Activated CD4-positive, alpha-beta memory T cell treated with anti-CD3 and anti-CD28 coated beads, Interleukin-2, amount 10 ng/mL, durations not matched to agents 7 days and 5 days (primary cell): ENCODE results near the gene AMBP. TPM values are rescaled to one million over a fixed set of nuclear protein-coding genes. Genes with fewer than 3 reads are reported as not detected.

ENCODE experiments used
- CTCF ChIA-PET: fragments of 350-600 bp; sonication (Branson Sonifier 250); formaldehyde crosslinking; loops from one replicate; lab custom pipeline; 2021; ENCODE audit warnings: antibody characterized with exemption, inconsistent platforms; lab: Charles Lee
- POLR2A ChIA-PET: fragments of 350-600 bp; sonication (Branson Sonifier 250); formaldehyde crosslinking; loops from one replicate; lab custom pipeline; 2021; ENCODE audit warnings: antibody characterized with exemption; lab: Charles Lee
- DNase-seq: peaks from one replicate; pipeline ENCODE4 v3.0.0-alpha.2; 2020
- H3K27ac Mint-ChIP-seq: one replicate; pipeline ENCODE4 v1.8.0; 2021; ENCODE audit warnings: mild to moderate bottlenecking, mixed read lengths
- H3K27me3 Mint-ChIP-seq: one replicate; pipeline ENCODE4 v1.8.0; 2021; ENCODE audit warnings: mixed read lengths
- H3K36me3 Mint-ChIP-seq: one replicate; pipeline ENCODE4 v1.8.0; 2021; ENCODE audit warnings: low read depth, mixed read lengths
- H3K4me1 Mint-ChIP-seq: one replicate; pipeline ENCODE4 v1.8.0; 2021; ENCODE audit warnings: mixed read lengths
- H3K4me3 Mint-ChIP-seq: one replicate; pipeline ENCODE4 v1.8.0; 2021; ENCODE audit warnings: mild to moderate bottlenecking, mixed read lengths
- H3K9me3 Mint-ChIP-seq: one replicate; pipeline ENCODE4 v1.8.0; 2021; ENCODE audit warnings: mixed read lengths
- total RNA-seq, 2 experiments: library from RNA; stranded (reverse); gene quantifications; one replicate each; pipeline ENCODE4 v1.2.3, GENCODE V29; 2021

AMBP gene
- total RNA-seq, 2 experiments from 2014 or later, result not detected

- Mint-ChIP-seq H3K9me3 (no peaks in the 10 kb centered on the region), H3K4me1 (no peaks in the 10 kb centered on the region), H3K4me3 (no peak overlapping the region), H3K27me3 (no peaks in the 10 kb centered on the region), H3K27ac (no peak overlapping the region), H3K36me3 (no peaks in the 10 kb centered on the region)
- no peak for DNase-seq
- POLR2A ChIA-PET, result no interaction called here
- CTCF ChIA-PET, result interaction anchor here (2.7 kb wide), 1 partner anchor 11 kb away, joined by 18 read pairs; no protein-coding TSS in a partner anchor
Measured at GRCh38 chr9:114072184-114073140, 5.6 kb downstream of the AMBP start.

- Mint-ChIP-seq H3K27me3 (peaks cover 3% of the 10 kb centered on the region), H3K36me3 (no peaks in the 10 kb centered on the region), H3K27ac (no peak overlapping the region), H3K4me1 (no peaks in the 10 kb centered on the region), H3K4me3 (no peak overlapping the region), H3K9me3 (no peaks in the 10 kb centered on the region)
- POLR2A ChIA-PET, result no interaction called here
- CTCF ChIA-PET, result interaction anchor here (2.7 kb wide), 1 partner anchor 12 kb away, joined by 18 read pairs; no protein-coding TSS in a partner anchor
- DNase-seq, result no peak
Measured at GRCh38 chr9:114071197-114071795, 6.8 kb downstream of the AMBP start.

- ChIA-PET CTCF (no interaction called here), POLR2A (no interaction called here)
- Mint-ChIP-seq H3K36me3 (no peaks in the 10 kb centered on the region), H3K27me3 (peaks cover 3% of the 10 kb centered on the region), H3K4me1 (no peaks in the 10 kb centered on the region), H3K4me3 (no peak overlapping the region), H3K27ac (no peak overlapping the region), H3K9me3 (no peaks in the 10 kb centered on the region)
- no peak for DNase-seq
Measured at GRCh38 chr9:114070188-114071103, 7.7 kb downstream of the AMBP start.

GRCh38 chr9:114069476-114070187, 8.5 kb downstream of the AMBP start:
- POLR2A ChIA-PET, result no interaction called here
- Mint-ChIP-seq H3K4me3 (no peak overlapping the region), H3K4me1 (no peaks in the 10 kb centered on the region), H3K27me3 (peaks cover 3% of the 10 kb centered on the region), H3K27ac (no peak overlapping the region), H3K36me3 (no peaks in the 10 kb centered on the region), H3K9me3 (no peaks in the 10 kb centered on the region)
- CTCF ChIA-PET, result no interaction called here
- DNase-seq, result no peak

- CTCF ChIA-PET, result no interaction called here
- no peak for DNase-seq
Measured at GRCh38 chr9:114065304-114065703, 12.8 kb downstream of the AMBP start.

GRCh38 chr9:114061830-114062474, 16.1 kb downstream of the AMBP start:
- CTCF ChIA-PET, result no interaction called here
- DNase-seq, result no peak
- no peaks in the 10 kb centered on the region for H3K9me3 Mint-ChIP-seq
- POLR2A ChIA-PET, result no interaction called here
- no peaks in the 10 kb centered on the region for H3K36me3 Mint-ChIP-seq
- no peak overlapping the region for H3K27ac Mint-ChIP-seq
- H3K27me3 Mint-ChIP-seq, result peaks cover 8% of the 10 kb centered on the region
- no peaks in the 10 kb centered on the region for H3K4me1 Mint-ChIP-seq
- no peak overlapping the region for H3K4me3 Mint-ChIP-seq

More at GRCh38 chr9:114065304-114065703, 12.8 kb downstream of the AMBP start:
- Mint-ChIP-seq H3K4me1 (no peaks in the 10 kb centered on the region), H3K27me3 (peaks cover 8% of the 10 kb centered on the region), H3K9me3 (no peaks in the 10 kb centered on the region), H3K4me3 (no peak overlapping the region), H3K27ac (no peak overlapping the region), H3K36me3 (no peaks in the 10 kb centered on the region)
- POLR2A ChIA-PET, result no interaction called here

- DNase-seq, result no peak
- ChIA-PET POLR2A (no interaction called here), CTCF (no interaction called here)
- no peaks in the 10 kb centered on the region for H3K4me1 Mint-ChIP-seq
- no peak overlapping the region for H3K27ac Mint-ChIP-seq
- peaks cover 5% of the 10 kb centered on the region for H3K27me3 Mint-ChIP-seq
- no peak overlapping the region for H3K4me3 Mint-ChIP-seq
- H3K36me3 Mint-ChIP-seq, result no peaks in the 10 kb centered on the region
- no peaks in the 10 kb centered on the region for H3K9me3 Mint-ChIP-seq
Measured at GRCh38 chr9:114061292-114061691, 16.8 kb downstream of the AMBP start.

GRCh38 chr9:114060711-114061110, 17.4 kb downstream of the AMBP start:
- ChIA-PET POLR2A (no interaction called here), CTCF (no interaction called here)
- H3K4me1 Mint-ChIP-seq, result no peaks in the 10 kb centered on the region

GRCh38 chr9:114060070-114060469, 18.0 kb downstream of the AMBP start:
- Mint-ChIP-seq H3K4me1 (no peaks in the 10 kb centered on the region), H3K9me3 (no peaks in the 10 kb centered on the region), H3K36me3 (no peaks in the 10 kb centered on the region), H3K27me3 (peaks cover 5% of the 10 kb centered on the region), H3K4me3 (no peak overlapping the region), H3K27ac (no peak overlapping the region)
- CTCF ChIA-PET, result no interaction called here
- POLR2A ChIA-PET, result no interaction called here
- DNase-seq, result no peak

More at GRCh38 chr9:114060711-114061110, 17.4 kb downstream of the AMBP start:
- Mint-ChIP-seq H3K36me3 (no peaks in the 10 kb centered on the region), H3K4me3 (no peak overlapping the region), H3K27me3 (peaks cover 5% of the 10 kb centered on the region), H3K27ac (no peak overlapping the region), H3K9me3 (no peaks in the 10 kb centered on the region)
- DNase-seq, result no peak

- Mint-ChIP-seq H3K9me3 (no peaks in the 10 kb centered on the region), H3K27me3 (peaks cover 5% of the 10 kb centered on the region), H3K27ac (no peak overlapping the region), H3K4me1 (no peaks in the 10 kb centered on the region), H3K4me3 (no peak overlapping the region), H3K36me3 (no peaks in the 10 kb centered on the region)
- no peak for DNase-seq
- ChIA-PET POLR2A (no interaction called here), CTCF (interaction anchor here (0.8 kb wide), 1 partner anchor 24 kb away, joined by 3 read pairs; no protein-coding TSS in a partner anchor)
Measured at GRCh38 chr9:114059047-114059803, 18.9 kb downstream of the AMBP start.

- DNase-seq, result no peak
- Mint-ChIP-seq H3K27me3 (peaks cover 3% of the 10 kb centered on the region), H3K4me3 (no peak overlapping the region), H3K36me3 (no peaks in the 10 kb centered on the region), H3K27ac (no peak overlapping the region), H3K4me1 (no peaks in the 10 kb centered on the region), H3K9me3 (no peaks in the 10 kb centered on the region)
- CTCF ChIA-PET, result no interaction called here
- POLR2A ChIA-PET, result no interaction called here
Measured at GRCh38 chr9:114058688-114059046, 19.4 kb downstream of the AMBP start.
